ENCODE results near the gene KSR1. TPM values are rescaled to one million over a fixed set of nuclear protein-coding genes. Genes with fewer than 3 reads are reported as not detected.

KSR1 gene
- total RNA-seq, 2 donors from 2014 or later: 7.9 to 10.2 TPM

- Histone ChIP-seq H3K27ac (no peak overlapping the region), H3K27me3 (no peaks in the 10 kb centered on the region), H3K4me1 (peaks cover 0 to 9% of the 10 kb centered on the region in 2 donors), H3K36me3 (peaks cover 47% of the 10 kb centered on the region), H3K9me3 (no peaks in the 10 kb centered on the region), H3K4me3 (no peak overlapping the region)
- DNase-seq (ENCODE audit: low spot score): no peak
- TF ChIP-seq CTCF (IDR thresholded peaks at IDR 0.05): no peak
These were observed 147.9 kb downstream of the KSR1 start for GRCh38 chr17:27603880-27604794.

DNA sequence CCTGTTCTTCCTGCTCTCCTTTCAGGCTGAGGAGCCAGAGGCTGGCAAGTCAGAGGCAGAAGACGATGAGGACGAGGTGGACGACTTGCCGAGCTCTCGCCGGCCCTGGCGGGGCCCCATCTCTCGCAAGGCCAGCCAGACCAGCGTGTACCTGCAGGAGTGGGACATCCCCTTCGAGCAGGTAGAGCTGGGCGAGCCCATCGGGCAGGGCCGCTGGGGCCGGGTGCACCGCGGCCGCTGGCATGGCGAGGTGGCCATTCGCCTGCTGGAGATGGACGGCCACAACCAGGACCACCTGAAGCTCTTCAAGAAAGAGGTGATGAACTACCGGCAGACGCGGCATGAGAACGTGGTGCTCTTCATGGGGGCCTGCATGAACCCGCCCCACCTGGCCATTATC lies 149.2 kb downstream of the KSR1 start:
- no peak for DNase-seq (ENCODE audit: low spot score)
- Histone ChIP-seq H3K9me3 (no peaks in the 10 kb centered on the region), H3K4me3 (no peak overlapping the region), H3K36me3 (peaks cover 55% of the 10 kb centered on the region), H3K4me1 (peaks cover 0 to 9% of the 10 kb centered on the region in 2 donors), H3K27ac (no peak overlapping the region), H3K27me3 (no peaks in the 10 kb centered on the region)
- TF ChIP-seq CTCF (IDR thresholded peaks at IDR 0.05): no peak

DNA sequence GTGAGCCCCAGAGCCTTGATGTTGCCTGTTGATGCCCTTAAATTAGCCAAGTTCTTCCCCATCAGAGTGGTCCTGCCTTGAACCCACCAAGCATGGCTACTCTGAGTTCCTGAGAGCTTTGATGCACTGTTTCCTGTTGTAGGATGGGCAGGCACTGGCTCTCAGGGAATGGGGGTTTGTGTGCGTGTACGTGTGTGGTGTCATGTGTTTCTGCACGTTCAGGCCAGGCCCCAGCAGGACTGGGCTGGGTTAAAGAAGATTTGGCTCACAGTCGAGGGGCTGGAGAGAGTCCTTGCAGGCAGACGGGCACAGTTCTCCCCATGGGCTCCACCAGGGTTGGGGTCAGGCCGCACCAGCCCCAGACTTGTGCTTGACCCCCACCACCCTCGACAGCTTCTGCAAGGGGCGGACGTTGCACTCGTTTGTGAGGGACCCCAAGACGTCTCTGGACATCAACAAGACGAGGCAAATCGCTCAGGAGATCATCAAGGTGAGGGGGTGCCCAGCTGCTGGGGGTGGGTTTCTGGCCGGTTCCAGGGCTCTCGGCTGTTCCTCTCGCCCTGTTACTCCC lies 151.4 kb downstream of the KSR1 start:
- Histone ChIP-seq H3K27ac (no peak overlapping the region), H3K36me3 (peaks cover 57% of the 10 kb centered on the region), H3K9me3 (no peaks in the 10 kb centered on the region), H3K27me3 (no peaks in the 10 kb centered on the region), H3K4me1 (peaks cover 0 to 9% of the 10 kb centered on the region in 2 donors), H3K4me3 (no peak overlapping the region)
- TF ChIP-seq CTCF (IDR thresholded peaks at IDR 0.05): no peak
- DNase-seq (ENCODE audit: low spot score): no peak

GRCh38 chr17:27608328-27609230 lies 152.3 kb downstream of the KSR1 start:
- peaks cover 57% of the 10 kb centered on the region for H3K36me3 ChIP-seq
- no peak for DNase-seq (ENCODE audit: low spot score)
- H3K9me3 ChIP-seq: no peaks in the 10 kb centered on the region
- H3K4me1 ChIP-seq: peaks cover 0 to under 1% of the 10 kb centered on the region in 2 donors
- no peaks in the 10 kb centered on the region for H3K27me3 ChIP-seq
- no peak for TF ChIP-seq CTCF (IDR thresholded peaks at IDR 0.05)
- no peak overlapping the region for H3K4me3 ChIP-seq
- H3K27ac ChIP-seq: no peak overlapping the region

DNA sequence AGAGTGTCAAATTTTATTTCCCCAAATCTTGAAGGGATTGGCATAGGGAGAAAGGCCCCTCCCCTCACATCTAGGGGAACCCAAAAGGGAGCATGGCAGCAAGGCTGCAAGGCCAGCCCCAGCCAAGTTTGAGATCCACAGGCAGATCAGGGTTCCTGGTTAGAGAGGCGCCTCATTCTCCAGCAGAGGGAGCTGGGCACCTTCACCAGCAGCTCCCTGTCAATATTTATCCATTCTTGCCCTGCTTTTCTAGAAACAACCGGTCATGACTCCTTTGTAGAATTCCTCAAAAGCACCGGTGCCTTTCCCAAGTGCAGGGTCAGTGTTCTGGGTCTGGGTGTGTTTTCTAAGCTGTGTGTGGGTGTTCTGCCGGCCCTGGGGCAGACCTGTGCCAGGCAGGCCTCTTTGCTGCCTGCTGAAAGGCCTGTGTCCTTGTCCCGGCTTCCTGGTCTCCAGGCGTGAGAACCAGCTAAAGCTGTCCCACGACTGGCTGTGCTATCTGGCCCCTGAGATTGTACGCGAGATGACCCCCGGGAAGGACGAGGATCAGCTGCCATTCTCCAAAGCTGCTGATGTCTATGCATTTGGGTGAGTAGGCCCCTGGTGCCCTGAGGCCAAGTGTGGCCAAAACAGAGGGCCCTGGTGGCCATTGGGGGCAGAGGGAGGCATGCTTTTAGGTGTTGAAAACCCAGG lies 153.5 kb downstream of the KSR1 start:
- Histone ChIP-seq H3K4me1 (no peaks in the 10 kb centered on the region), H3K4me3 (no peak overlapping the region), H3K27me3 (no peaks in the 10 kb centered on the region), H3K36me3 (peaks cover 46% of the 10 kb centered on the region), H3K9me3 (no peaks in the 10 kb centered on the region), H3K27ac (no peak overlapping the region)
- DNase-seq (ENCODE audit: low spot score): no peak
- peak in 1 of 2 donors; percentile 75 for TF ChIP-seq CTCF (IDR thresholded peaks at IDR 0.05)
